ENCODE measurements around the gene ATP11B.

The ATP11B gene

GRCh38 chr3:182959474-182960350, 166.4 kb downstream of the ATP11B start:
- peak; percentile 42 to 49 (median 46) for DNase-seq

GRCh38 chr3:182962166-182962565, 168.9 kb downstream of the ATP11B start:
- DNase-seq = no peak

GRCh38 chr3:182964179-182964578, 170.9 kb downstream of the ATP11B start:
- no peak for DNase-seq

- DNase-seq = no peak
Observed at GRCh38 chr3:182965861-182966366, 172.6 kb downstream of the ATP11B start.

- DNase-seq = peak in 2 of 3 donors; percentile 51 to 53
Observed at GRCh38 chr3:182967218-182968204, 174.2 kb downstream of the ATP11B start.

DNA sequence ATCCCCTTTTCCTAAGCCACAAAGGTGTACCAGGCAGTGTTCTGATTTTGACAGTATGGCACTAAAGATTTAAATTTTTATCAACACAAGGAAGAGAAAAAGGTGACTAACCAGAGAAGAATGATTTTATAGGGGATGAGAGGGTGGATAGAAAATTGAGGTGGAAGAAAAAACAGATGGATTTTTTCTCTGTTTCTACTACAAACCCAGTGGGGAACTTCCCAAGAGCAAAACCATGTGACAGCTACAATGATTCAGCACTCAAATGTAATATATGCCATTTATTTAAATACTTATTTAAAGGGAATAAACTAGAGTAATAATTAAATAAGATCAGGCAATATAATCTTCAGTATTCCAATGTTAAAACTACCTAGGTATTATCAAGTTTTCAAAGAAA, 176.0 kb downstream of the ATP11B start:
- peak; percentile 50 to 74 (median 64) for DNase-seq

DNA sequence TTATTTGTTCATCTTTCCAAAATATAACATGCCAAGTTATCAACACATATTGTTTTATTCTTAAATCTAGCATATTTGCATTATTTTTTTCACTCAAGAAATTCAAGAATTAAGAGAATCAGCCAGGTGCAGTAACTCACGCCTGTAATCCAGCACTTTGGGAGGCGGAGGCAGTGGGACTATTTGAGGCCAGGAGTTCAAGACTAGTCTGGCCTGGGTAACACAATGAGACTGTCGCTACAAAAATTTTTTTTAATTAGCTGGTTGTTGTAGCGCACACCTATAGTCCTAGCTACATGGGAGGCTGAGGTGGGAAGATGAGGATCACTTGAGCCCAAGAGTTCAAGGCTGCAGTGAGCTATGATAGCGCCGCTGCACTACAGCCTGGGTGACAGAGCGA, 176.5 kb downstream of the ATP11B start:
- DNase-seq = no peak

DNA sequence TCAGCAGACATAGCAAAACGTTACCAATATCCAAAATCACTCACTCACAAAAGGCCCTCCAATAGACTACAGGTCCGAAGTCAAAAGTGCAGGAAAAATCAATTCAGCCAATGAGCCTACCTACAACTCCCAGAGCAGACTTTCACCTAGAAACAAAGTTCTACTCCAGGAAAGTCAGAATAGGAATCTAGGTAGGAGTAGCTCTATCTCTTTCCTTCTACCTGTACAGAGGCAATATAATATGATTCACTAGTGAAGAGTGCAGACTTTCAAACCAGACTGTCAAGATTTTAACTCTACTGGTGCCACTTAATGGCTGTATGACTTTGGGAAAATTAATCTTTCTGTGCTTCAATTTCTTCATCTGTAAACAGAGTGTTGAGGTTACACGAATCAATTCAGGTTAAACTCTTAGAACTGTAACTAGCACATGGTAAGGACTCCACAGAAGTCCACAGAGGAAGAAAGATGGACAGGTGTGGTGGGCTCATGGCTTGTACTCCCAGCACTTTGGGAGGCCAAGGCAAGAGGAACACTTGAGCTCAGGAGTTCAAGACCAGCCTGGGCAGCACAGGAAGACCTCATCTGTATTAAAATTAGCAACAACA, 177.6 kb downstream of the ATP11B start:
- DNase-seq = no peak
